NCI-H2107 (cell line): ENCODE measurements around the gene TCEANC.
A peak's percentile ranks its signal among the peaks of the same experiment; 100 is the strongest.
"Not testable (repeated sequence)": the region's sequence is repeated elsewhere in the genome, so short reads cannot be mapped to it uniquely, and the experiment has no call there.

ENCODE experiments used
- DNase-seq: peaks from one replicate; lab custom pipeline; 2025; lab: John Stamatoyannopoulos, UW

The TCEANC gene, protein sequence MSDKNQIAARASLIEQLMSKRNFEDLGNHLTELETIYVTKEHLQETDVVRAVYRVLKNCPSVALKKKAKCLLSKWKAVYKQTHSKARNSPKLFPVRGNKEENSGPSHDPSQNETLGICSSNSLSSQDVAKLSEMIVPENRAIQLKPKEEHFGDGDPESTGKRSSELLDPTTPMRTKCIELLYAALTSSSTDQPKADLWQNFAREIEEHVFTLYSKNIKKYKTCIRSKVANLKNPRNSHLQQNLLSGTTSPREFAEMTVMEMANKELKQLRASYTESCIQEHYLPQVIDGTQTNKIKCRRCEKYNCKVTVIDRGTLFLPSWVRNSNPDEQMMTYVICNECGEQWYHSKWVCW

DNA sequence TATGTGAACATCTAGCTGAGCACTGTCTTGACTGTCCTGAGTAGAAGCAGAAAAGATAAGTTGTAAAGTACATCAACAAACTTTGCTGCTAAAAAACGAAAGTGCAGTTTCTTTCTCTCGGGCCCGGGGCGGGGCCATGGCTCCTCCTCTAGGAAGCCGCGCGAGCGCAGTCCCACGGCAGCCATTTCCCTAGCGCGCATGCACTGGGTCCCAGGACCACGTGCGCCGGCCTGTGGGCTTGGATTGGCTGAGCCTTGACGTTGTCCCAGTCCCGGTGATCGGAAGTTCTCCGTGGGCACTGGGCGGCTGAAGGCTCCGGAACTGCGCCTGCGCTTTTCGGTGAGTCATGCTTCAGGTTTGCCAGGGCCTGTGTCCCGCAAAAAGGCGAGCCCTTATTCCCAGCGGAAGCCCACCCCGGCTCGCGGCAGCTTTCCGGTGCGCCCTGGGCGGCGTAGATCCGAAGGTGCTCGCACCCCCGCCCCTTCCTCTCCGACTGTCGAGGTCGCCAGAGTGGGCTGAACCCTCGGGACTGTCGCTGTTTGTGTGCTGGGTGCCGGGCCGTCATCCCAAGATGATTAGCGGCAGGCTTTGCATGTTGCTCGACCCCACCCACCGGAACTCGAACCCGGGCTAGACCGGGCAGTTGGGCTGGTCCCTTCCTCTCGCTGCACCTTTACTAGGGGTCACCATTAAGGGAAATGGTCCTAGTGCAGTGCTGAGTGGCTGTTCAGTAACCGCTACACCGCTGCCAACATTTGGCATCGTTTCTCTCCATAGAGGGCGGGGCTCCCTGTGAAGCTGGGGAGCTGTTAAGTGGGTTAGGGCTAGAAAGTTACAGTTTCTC is at the start of gene TCEANC:
TCEANC (plus strand) TSS at position 292 of the 844 bp plus-strand sequence. CDS start 9,368 bp downstream, outside the sequence.
- DNase-seq = peak; percentile 96

DNA sequence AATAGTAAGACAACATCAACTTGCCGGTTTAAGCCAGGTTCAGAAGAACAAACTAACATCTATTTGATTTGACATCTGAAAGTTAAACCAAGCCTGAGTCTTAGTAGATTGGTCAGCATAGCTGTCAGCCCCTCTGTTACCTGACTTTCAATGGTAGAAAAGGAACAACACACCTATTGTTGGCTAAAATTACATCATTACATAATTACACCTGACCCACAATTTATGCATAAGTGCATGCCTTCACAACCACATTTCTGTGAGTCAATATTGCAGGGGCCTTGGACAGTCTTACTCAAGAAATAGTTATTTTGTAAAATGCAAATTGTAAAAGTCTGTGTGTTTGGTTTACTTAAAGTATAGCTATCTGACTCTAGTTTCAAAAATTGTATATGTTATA is 47.3 kb upstream of the TCEANC start:
- no peak for DNase-seq

DNA sequence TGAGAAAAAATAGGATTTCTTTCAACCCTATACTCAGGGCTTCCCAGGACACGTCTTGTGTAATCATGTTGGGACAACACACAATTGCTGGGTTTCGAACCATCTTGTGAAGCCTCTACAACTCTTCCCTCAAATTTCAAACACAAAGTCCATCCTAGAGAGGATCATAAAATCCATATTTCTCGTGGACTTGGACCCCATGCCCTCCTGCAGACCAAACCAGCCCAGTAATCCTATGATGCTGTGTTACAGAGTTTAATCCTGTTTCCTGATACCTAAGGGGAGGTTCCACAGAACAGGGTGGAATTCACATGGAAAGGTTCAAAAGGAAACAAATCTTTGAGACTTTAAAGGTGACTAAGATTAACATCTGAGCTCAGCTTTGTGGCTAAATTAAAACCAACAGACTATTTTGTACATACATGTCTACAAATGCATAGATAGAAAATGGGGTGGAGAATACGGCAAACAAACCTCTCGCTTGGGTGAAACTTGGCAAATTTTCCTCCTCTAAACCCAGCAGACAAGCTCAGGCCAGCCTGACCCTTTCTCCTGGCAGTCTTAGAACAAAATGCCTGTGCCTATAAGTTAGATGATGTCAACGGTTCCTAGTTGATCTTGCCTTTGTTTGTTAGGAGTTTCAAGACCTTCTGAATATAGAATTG is 45.5 kb upstream of the TCEANC start:
- DNase-seq = no peak

DNA sequence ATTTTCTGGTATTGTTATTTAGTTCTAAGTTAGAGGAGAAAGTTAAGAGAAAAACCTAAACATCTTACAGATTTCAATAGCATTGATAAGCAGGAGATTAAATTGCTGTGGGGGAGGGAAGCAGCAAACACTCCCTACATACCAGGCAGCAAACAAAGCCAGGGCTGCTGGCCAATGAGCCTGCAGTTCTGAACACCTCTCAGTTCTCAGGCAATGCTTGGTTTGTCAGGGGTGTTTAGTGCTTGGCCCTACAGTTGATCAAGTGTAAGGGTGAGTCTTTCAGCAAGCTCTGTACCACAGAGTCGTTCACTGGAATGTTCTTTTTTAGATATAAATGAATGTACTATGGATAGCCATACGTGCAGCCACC is 45.0 kb upstream of the TCEANC start:
- DNase-seq = no peak

DNA sequence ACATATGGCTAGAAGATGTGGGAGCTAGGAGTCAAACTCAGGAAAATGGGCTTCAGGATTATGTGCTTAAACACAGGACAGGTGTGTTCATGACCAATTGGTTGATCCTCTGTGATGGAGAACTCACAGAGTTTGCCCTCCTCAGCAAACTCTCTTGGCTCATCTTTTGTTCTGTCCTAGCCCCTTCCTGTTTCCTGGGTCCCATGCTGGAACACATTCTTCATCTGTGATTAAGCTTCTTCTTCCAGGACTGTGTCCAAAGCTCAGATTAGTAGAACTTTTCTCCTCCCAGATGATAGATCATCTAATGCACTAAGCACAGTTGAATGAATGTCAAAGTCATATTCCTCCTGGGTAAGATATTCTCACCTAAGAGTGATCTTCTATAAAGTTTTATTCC is 38.8 kb upstream of the TCEANC start:
- no peak for DNase-seq

DNA sequence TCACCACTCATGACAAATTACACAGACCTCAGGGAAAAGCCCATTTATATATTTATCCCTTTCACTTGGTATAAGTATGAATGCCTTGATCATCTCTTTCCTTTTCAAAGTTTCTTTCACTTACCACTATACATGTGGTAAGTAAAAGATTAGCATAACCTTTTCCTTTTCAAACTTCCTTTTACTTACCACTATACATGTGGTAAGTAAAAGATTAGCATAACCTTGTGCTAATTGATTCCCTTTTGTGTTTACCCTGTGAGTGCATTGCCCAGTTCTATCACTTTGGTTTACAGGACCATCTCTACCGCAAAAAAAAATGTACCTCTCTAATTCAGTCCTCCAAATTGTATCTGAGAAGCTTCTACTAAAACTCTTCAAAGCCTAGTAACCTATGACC is 32.7 kb upstream of the TCEANC start:
- no peak for DNase-seq

DNA sequence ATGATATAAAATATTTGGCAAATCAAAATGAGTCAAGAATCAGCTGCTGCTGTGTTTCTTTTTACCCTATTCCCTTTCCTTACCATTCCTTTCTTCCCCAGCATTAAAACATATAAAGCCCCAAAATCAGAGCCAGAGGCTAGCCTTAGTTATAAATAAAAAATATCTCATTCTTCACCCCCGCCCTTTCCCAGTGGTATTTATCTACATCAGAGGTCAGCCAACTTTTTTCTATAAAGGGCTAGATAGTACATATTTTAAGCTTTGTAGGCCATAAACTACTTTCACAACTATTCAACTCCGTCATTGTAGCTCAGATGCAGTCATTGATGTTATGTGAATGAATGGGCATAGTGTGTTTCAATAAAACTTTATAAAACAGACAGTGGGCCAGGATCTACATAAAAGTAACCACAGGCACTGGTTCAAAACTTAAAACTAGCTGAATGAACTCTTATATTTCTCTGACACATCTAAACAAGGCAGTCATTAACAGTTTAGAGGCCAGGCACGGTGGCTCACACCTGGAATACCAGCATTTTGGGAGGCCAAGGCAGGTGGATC is 30.5 kb upstream of the TCEANC start:
- no peak for DNase-seq

DNA sequence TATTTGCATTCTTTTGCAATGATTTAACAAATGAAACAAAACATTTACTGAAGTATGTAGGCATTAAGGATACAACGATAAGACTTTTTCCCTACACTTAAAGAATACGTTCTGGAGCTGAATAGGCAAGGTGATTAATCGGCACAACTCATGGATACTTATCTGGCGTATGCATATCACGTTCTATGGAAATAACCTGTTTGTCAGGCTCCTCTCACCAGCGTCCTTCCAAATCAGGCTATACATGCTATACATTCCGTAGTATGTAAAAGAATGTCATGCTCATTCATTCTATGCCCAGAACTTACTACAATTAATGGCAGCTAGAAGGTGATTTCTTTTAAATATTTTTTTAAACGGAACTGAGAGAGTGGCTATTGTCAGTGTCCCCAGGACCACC is 25.6 kb upstream of the TCEANC start:
- no peak for DNase-seq

DNA sequence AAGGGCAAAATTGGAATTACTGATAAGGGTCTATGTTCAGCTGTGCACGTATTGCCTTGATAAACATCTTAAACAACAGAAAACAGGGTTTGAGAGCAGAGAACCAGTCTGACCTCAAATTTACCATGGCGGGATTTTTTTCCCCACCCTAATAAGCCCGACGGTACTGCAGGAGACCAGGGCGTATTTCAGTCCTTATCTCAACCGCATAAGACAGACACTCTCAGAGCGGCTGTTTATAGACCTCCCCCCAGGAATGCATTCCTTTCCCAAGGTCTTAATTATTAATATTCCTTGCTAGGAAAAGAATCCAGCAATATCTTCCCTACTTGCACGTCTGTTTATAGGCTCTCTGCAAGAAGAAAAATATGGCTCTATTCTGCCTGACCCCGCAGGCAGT is 15.7 kb upstream of the TCEANC start:
- DNase-seq = not testable (repeated sequence)

DNA sequence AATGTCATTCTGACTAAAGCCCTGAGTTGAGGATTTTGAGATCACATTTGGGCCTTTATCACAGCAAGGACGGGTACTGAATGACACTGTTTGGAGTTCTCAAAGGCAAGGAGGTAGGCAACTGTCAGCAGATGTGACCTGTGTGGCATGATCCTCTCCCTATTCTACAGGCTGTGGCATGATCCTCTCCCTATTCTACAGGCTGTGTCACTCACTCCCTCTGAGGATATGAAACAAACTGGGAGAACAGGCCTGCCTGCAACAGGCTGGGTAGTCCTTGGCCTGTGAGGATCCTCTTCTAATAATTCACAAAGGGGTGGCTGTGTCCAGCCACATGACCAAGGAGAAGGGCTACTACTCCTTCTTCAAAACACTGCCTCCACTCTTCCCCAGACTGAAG is 14.9 kb upstream of the TCEANC start:
- DNase-seq = no peak

DNA sequence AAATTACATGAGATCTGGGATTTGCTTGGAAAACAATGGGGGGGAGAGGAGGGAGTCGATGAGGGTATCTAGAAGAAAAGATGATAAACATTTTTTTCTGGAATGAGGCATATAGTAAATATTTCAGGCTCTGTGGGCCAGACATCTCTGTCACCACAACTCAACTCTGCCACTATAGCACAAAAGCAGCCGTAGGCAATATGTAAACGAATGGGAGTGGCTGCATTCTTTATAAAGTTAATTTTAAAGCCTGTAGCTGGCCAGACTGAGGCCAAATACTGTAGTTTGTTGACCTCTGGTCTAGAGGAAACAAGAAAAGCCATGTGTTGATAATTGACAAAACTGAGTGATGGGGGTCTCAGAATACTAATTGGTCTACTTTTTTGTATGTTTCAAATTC is 14.1 kb upstream of the TCEANC start:
- DNase-seq = no peak

DNA sequence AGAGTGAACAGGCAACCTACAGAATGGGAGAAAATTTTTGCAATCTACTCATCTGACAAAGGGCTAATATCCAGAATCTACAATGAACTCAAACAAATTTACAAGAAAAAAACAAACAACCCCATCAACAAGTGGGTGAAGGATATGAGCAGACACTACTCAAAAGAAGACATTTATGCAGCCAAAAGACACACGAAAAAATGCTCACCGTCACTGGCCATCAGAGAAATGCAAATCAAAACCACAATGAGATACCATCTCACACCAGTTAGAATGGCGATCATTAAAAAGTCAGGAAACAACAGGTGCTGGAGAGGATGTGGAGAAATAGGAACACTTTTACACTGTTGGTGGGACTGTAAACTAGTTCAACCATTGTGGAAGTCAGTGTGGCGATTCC is 11.3 kb upstream of the TCEANC start:
- not testable (repeated sequence) for DNase-seq

DNA sequence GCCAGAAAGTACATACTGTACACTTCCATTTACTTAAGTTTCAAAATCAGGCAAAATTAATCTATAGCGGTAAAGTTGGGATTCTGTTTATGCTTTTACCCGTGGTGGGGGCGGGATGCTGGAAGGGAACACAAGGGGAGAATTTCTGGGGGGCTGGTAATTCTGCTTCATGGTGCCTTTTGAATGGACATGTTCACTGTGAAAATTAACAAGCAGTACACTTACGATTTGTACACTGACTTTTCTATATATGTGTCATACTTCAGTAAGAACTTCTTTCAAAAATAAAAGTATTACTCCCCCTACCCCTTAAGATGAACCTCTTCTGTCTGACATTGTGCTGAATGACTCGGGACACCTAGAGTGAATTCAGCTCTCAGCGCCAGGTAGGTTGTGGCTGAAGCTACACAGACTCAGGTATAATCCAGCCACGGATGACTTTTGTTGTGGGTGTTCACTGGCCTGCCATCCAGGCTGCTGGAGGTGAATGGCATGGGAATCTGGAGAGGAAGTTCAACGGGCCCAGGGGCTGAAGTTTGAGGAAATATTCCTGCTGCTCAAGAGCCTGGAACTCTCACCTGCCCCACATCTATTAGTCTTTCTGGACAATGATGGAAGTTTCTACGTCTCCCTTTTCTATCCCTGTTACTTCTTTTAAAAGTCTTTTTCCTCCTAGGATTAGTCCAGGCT is 7.3 kb upstream of the TCEANC start:
- DNase-seq = no peak

DNA sequence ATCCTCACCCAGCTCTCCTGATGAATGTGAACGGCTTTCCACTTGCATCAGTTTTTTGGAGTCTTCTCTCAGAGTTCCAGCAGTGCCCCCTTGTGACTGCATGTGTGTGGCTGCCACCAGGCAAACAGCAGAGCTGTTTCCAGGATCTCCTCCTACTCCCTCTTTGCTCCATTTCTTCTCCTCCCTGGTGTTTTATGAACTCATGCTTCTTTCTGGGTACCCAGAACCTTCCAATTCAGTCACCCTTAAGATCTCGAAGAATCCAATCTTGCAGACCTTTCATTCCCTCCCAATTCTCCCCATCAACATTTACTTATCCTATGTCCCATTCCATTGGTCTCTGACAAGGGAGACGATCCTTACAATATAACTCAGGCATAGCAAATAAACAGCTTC is 6.8 kb upstream of the TCEANC start:
- peak; percentile 53 for DNase-seq

DNA sequence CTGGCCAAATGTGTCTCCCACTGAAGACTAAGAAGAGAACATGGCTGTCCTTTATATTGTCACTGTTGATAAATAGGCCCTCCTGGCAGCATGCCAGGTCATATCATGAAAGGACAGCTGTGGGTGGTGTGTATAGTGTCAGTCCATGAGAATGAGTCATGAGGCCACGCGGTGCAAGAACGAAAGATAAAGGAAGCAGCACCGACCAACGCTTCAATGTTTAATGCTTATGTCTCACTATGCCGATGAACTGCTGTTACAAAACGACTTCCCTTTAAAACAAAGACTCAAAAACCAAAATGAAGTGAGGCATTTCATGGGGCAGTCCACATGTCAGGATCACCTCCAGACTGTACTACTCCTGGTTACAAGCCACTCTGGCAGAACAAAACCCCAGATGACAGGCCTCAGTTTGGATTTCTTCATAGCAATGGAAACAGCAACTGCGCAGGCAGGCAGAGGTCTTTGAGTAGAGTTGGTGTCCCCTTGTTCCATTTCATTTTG is 5.2 kb upstream of the TCEANC start:
- DNase-seq = no peak

DNA sequence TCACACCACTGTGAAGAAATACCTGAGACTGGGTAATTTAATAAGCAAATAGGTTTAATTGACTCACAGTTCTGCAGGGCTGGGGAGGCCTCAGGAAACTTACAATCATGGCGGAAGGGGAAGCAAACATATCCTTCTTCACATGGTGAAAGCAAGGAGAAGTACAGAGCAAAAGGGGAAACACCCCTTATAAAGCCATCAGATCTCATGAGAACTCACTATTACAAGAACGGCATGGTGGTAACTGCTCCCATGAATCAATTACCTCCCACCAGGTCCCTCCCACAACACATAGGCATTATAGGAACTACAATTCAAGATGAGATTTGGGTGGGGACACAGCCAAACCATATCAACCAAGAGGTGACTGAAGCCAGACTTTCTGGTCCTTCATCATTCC is 4.6 kb upstream of the TCEANC start:
- not testable (repeated sequence) for DNase-seq

DNA sequence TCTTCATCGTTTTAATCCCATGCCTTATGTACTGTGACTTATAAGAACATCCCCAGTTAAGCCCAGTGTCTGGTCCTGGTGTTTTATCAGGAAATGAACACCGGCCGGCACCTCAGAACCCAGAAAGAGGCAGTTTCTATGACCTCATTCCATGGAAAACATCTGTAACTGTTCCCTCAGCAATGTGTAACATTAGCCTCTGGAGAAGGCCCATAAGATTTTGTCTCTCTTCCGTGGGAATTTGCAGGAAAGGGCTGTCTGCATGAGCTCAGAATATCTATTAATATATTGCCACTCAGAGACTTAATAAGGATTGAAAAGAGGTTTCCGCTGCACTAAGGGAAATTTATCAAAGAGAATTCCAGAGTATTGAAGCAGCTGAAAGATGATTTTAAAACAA is 3.1 kb upstream of the TCEANC start:
- DNase-seq = no peak

DNA sequence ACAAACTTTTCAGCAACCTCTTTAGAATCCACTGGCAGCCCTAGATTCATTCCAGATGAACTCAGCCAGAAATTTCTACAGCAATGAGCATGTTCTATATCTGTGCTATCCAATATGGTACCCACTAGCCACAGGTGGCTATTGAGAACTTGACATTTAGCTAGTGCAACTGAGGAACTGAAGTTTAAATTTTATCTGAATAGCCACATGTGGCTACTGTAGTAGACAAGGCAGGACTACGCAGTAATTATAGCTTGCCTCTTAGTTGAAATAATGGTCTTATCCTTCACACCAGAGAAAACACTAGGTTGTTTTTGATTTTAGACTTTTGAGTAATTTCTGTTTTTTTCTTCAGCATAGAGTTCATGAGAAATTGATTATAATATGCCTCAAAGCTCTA is 2.6 kb upstream of the TCEANC start:
- no peak for DNase-seq

DNA sequence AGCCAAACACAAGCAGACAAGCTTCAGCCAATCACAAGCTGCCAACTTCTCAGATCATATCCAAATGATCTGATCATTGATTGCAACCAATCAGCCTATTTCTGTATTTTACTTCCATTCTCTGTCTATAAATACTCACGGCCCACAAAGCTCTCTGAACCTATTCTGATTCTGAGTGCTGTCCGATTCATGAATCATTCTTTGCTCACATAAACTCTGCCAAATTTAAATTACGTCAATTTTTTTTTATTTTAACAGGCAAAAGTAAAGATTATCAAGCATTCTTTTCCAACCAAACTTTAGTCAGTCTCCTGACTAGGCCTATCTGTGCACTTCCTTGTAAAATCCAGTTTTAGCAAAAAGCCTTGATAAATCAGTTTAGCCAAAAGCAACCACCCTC is 1.8 kb upstream of the TCEANC start:
- DNase-seq = no peak

DNA sequence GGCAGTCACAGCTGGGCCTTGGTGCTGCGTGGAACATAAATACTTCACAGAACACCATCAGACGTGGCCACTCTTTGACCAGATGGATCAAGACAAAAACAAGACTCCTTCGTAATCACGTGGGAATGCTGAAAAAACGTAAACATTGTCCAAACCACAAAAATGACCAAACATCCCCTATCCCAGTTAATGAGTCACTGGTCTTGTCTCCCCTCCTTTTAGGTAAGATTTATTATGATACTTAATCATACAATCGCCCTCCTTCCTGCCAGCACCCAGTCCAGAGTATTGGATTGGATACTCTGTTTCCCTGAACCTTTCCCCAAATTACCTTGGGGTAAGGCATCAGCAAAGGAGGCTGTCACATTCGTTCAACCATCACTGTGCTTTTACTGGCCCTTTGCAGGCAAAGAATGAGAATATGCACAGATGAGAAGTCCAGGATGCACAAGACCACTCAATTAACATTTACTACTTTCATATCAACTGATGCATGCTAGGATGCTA is 601 bp upstream of the TCEANC start:
- no peak for DNase-seq

DNA sequence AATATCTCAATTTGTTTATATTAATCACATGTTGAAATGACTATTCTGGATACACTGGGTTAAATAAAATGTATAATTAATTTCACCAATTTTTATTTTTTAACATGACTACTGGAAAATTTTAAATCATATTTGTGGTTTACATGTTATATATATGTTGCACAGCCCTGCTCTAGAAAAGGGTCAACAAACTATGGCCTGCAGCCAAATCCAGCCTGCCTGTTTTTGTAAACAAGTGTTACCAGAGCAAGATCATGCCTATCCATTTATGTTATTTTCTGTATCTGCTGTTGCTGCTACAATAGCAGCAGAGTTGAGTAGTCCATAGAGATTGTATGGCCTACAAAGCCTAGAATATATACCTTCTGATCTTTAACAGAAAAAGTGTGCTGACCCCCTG is 1.2 kb downstream of the TCEANC start:
- DNase-seq = no peak

DNA sequence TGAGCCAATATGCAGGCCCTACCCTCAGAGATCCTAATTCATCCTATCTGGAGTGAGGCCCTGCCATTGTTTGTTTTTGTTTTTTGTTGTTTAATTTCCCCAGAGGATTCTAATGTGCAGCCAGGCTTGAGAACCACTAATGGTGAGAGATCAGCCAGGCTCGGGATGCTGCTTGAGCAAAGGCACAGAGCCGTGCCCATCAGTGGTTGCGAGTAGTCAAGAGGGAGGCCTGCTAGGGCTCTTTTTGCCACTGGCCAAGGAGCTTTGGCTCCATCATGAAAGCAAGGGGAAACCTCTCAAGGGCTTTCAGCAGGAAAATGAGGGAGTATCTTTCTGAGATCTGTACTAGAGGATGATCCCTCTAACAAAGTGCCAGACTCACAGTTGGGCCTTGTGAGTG is 2.7 kb downstream of the TCEANC start:
- no peak for DNase-seq
